ENCODE results near the gene POMT1. TPM values are rescaled to one million over a fixed set of nuclear protein-coding genes. Genes with fewer than 3 reads are reported as not detected.

POMT1 gene
- total RNA-seq, 1 experiment from 2014 or later, result 39.6 TPM

GRCh38 chr9:131484051-131484445 is 18.7 kb upstream of the POMT1 start:
- no peaks in the 10 kb centered on the region for H3K4me1 ChIP-seq (ENCODE audit: insufficient read depth, low read length, poor library complexity, severe bottlenecking)
- H3K36me3 ChIP-seq (ENCODE audit: insufficient read depth, low read length, poor library complexity, severe bottlenecking), result peaks cover 98% of the 10 kb centered on the region
- intact Hi-C loops (cut with micrococcal nuclease; ENCODE audit: unreplicated experiment), result no loop called here
- H3K27me3 ChIP-seq (replicated peaks; ENCODE audit: insufficient read depth, low read depth, low read length, poor library complexity), result no peaks in the 10 kb centered on the region
- no TSS peak for BruUV-seq (replicated peaks)
- ChIA-PET POLR2A (ENCODE audit: low non-redundant PET) (no interaction called here), CTCF (no interaction called here)
- DNase-seq (ENCODE audit: low spot score), result no peak
- H3K27ac ChIP-seq (ENCODE audit: low read depth, low read length, poor library complexity, severe bottlenecking), result no peak overlapping the region
- H3K9me3 ChIP-seq (ENCODE audit: low read depth, low read length, poor library complexity, severe bottlenecking), result no peaks in the 10 kb centered on the region
- H3K4me3 ChIP-seq (ENCODE audit: low read depth, low read length, poor library complexity, severe bottlenecking), result no peak overlapping the region
- TF ChIP-seq CTCF (conservative IDR thresholded peaks at IDR 0.05; ENCODE audit: low read depth, low read length) (no peak), EZH2 (IDR thresholded peaks at IDR 0.05; ENCODE audit: borderline replicate concordance, low read depth, low read length, poor library complexity, severe bottlenecking) (no peak)

- BruUV-seq (replicated peaks), result no TSS peak
Measured at GRCh38 chr9:131484560-131485185, 18.0 kb upstream of the POMT1 start.

GRCh38 chr9:131485206-131485605 is 17.5 kb upstream of the POMT1 start:
- no peaks in the 10 kb centered on the region for H3K9me3 ChIP-seq (ENCODE audit: low read depth, low read length, poor library complexity, severe bottlenecking)
- no peaks in the 10 kb centered on the region for H3K27me3 ChIP-seq (replicated peaks; ENCODE audit: insufficient read depth, low read depth, low read length, poor library complexity)
- no TSS peak for BruUV-seq (replicated peaks)
- H3K4me1 ChIP-seq (ENCODE audit: insufficient read depth, low read length, poor library complexity, severe bottlenecking), result no peaks in the 10 kb centered on the region
- POLR2A ChIA-PET (ENCODE audit: low non-redundant PET), result no interaction called here
- no peak overlapping the region for H3K27ac ChIP-seq (ENCODE audit: low read depth, low read length, poor library complexity, severe bottlenecking)
- H3K36me3 ChIP-seq (ENCODE audit: insufficient read depth, low read length, poor library complexity, severe bottlenecking), result peaks cover 97% of the 10 kb centered on the region
- H3K4me3 ChIP-seq (ENCODE audit: low read depth, low read length, poor library complexity, severe bottlenecking), result no peak overlapping the region
- DNase-seq (ENCODE audit: low spot score), result no peak
- no peak for TF ChIP-seq EZH2 (IDR thresholded peaks at IDR 0.05; ENCODE audit: borderline replicate concordance, low read depth, low read length, poor library complexity, severe bottlenecking)
- intact Hi-C loops (cut with micrococcal nuclease; ENCODE audit: unreplicated experiment), result no loop called here
- CTCF ChIA-PET, result no interaction called here

More at GRCh38 chr9:131484560-131485185, 18.0 kb upstream of the POMT1 start:
- intact Hi-C loops (cut with micrococcal nuclease; ENCODE audit: unreplicated experiment), result no loop called here
- Histone ChIP-seq H3K27me3 (replicated peaks; ENCODE audit: insufficient read depth, low read depth, low read length, poor library complexity) (no peaks in the 10 kb centered on the region), H3K4me1 (ENCODE audit: insufficient read depth, low read length, poor library complexity, severe bottlenecking) (no peaks in the 10 kb centered on the region), H3K36me3 (ENCODE audit: insufficient read depth, low read length, poor library complexity, severe bottlenecking) (peaks cover 97% of the 10 kb centered on the region), H3K27ac (ENCODE audit: low read depth, low read length, poor library complexity, severe bottlenecking) (no peak overlapping the region), H3K4me3 (ENCODE audit: low read depth, low read length, poor library complexity, severe bottlenecking) (no peak overlapping the region), H3K9me3 (ENCODE audit: low read depth, low read length, poor library complexity, severe bottlenecking) (no peaks in the 10 kb centered on the region)
- TF ChIP-seq EZH2 (IDR thresholded peaks at IDR 0.05; ENCODE audit: borderline replicate concordance, low read depth, low read length, poor library complexity, severe bottlenecking), result no peak
- TF ChIP-seq CTCF (conservative IDR thresholded peaks at IDR 0.05; ENCODE audit: low read depth, low read length), result no peak
- DNase-seq (ENCODE audit: low spot score), result no peak
- CTCF ChIA-PET, result no interaction called here
- POLR2A ChIA-PET (ENCODE audit: low non-redundant PET), result no interaction called here

All from A673 (cell line).